ENCODE measurements around the gene CAMSAP1.
"Not testable (repeated sequence)": the region's sequence is repeated elsewhere in the genome, so short reads cannot be mapped to it uniquely, and the experiment has no call there.

The CAMSAP1 gene

DNA sequence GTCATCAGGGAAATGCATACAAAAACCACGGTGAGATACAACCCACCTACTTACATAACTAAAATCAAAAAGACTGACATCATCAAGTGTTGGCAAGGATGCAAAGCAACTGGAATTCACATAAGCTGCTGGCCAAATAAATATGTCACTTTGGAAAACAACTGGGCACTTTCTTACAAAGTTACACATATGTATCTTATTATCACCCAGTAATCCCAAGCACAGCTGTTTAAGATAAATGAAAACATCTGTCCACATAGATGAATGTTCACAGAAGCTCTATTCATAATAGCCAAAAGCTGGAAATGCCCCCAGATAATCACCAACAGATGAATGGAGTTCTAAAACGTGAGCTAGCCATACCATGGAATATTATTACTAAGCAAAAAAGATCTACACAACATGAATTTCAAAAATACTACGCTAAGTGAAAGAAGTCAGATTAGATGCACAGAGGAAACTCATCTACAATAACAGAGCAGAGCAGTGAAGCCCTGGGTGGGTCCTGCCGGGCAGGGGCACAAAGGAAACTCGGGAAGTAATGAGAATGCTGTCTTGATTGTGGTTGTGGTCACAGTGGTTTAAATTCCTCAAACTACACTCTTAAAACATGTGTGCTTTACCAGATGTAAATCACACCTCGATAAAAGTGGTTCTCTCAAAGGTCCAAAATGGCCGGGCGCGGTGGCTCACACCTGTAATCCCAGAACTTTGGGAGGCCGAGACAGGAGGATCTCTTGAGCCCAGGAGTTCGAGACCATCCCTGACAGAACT is 8.5 kb downstream of the CAMSAP1 start:
- DNase-seq (ENCODE audit: low spot score), result no peak

DNA sequence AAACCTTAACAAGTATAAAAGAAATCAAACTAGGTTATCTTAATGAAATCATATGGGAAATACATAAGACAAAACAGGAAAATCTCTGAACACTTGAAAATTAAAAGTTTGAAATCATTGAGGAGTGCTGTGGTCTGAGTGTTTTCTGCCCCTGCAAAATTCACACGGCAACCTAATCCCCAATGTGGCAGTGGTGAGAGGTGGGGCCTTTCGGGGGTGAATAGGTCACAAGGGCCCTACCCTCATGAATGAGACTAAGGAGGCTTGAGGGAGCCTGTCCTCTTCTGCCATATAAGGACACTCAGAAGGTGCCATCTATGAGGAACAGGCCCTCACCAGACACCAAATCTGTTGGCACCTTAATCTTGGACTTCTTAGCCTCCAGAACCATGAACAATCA is 10.7 kb downstream of the CAMSAP1 start:
- no peak for DNase-seq (ENCODE audit: low spot score)

DNA sequence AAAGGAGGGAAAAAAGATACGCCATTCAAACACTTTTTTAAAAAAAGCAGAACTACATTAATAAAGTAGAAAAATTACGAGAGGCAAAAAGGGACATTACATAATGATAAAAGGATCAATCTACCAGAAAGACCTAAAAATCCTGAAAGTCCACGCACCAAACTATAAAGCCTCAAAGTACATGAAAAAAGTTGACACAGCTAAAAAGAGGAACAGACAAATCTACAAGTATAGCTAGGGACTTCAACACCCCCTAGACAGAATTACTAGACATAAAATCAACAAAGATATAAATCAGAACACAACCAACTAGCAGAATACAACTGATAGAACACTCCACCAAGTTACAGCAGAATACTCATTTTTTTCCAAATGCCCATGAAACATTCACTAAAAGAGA is 11.1 kb downstream of the CAMSAP1 start:
- DNase-seq (ENCODE audit: low spot score), result no peak

DNA sequence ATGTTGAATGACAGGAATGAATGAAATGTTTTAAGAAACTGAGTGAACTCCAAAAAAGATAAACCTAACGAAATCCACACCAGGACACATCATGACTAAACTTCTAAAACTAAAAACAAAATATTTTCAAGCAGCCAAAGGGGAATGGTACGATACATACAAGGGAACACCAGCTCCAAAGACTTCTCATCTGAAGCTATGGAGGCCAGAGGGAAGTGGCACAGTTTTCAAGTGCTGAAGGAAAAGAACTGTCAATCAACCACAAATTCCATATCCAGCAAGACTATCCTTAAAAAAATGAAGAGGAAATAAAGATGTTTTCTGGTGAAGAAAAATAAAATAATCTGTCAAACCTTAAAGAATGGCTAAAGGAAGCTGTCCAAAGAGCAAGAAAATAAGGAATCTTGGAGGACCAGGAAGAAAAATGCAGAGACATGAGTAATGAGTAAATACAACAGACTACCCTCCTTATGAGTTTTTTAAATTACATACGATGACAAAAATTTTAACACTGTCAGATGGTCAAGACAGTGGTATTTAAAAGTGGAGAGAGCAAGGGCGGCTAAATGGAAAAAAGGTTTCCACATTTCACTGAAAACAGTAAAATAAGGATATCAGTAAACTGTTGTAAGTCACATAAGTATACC is 12.0 kb downstream of the CAMSAP1 start:
- no peak for DNase-seq (ENCODE audit: low spot score)

DNA sequence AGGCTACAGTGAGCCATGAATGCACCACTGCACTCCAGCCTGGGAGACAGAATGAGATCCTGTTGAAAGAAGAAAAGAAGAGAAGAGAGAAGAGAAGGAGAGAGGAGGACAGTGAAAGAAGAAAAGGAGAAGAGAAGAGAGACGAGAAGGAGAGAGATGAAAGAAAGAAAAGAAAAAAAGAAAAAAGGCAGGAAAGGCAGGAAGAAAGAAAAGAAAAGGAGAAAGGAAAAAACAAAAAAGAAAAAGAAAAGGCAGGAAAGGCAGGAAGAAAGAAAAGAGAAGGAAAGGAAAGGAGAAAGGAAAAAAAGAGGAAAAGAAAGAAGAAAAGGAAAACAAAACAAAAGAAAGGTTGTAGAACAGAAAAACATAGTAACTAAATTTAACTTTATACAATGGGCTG is 14.2 kb downstream of the CAMSAP1 start:
- no peak for DNase-seq (ENCODE audit: low spot score)

DNA sequence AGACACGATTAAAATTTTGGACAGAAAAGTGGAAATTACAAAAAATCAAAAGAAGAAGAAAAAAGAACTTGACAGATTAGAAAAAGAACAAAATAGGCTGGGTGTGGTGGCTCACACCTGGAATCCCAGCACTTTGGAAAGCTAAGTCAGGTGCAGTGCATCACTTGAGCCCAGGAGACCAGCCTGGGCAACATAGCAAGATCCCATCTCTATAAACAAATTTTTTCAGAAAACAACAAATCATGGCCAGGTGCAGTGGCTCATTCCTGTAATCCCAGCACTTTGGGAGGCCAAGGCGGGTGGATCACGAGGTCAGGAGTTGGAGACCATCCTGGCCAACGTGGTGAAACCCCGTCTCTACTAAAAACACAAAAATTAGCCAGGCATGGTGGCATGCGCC is 15.0 kb downstream of the CAMSAP1 start:
- DNase-seq (ENCODE audit: low spot score), result not testable (repeated sequence)

DNA sequence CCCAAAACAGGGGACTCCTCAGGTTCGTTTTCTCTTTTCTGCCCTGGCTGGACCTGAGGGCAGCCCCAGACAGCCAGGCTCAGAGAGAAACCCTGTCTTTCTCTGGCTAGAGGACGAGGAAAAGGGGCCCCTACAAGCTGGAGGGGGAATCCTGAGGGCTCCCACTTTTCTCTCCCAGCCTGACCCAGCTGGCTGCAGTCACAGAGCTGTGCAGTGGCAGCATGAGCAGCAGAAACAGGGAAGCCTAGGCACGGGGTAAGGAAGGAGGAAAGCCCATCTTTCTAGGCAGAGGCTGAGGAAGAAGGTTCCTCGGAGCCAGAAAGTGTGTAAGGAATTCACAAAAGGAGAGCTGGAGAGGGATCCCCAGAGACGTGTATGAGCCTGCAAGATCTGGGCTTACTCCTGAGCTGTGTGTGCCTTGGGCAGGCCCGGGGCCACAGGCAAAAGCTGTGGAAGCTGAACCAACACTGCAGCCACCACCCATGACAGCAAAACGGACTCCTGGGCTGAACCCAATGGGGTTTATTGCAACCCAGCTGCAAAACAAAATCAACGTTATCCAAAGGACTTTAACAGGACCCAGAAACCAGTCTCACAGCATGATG is 16.2 kb downstream of the CAMSAP1 start:
- DNase-seq (ENCODE audit: low spot score), result no peak

DNA sequence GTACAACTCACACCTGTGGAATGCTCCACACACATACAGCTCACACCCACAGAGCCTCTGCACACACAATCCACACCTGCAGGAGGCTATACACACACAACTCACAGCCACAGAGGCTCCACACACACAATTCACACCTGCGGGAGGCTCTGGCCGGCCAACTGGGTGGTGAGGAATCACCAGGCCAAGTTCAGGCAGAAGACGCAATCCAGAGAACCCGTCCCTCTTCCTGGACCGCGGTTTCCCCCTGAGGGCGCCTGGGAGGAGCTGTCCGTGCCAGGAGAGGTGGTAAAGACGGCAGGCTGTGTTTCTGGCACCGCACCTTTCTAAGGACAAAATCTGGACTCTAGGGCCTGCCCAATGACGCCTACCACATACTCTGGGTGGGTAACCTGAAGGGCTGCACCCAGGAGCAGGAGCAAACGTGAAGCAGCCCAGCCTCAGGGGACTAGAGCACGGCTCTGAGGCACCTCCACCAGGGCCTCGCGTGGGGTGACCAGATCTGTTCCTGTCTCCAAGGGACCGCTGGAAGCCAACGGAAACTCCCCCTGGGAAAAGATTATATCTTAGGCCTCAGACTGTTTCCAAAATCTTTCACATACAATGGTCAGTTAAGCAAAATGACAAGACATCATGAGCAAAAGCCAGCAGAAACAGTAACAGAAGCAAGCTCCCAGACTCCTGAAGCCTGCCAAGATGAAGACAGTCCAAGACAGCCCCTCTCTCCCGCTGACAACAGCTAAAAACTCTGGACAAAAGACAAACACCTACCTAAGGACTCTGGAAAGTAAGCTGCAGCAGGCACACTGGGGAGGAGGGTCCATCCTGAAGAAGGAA is 16.9 kb downstream of the CAMSAP1 start:
- DNase-seq (ENCODE audit: low spot score), result no peak

DNA sequence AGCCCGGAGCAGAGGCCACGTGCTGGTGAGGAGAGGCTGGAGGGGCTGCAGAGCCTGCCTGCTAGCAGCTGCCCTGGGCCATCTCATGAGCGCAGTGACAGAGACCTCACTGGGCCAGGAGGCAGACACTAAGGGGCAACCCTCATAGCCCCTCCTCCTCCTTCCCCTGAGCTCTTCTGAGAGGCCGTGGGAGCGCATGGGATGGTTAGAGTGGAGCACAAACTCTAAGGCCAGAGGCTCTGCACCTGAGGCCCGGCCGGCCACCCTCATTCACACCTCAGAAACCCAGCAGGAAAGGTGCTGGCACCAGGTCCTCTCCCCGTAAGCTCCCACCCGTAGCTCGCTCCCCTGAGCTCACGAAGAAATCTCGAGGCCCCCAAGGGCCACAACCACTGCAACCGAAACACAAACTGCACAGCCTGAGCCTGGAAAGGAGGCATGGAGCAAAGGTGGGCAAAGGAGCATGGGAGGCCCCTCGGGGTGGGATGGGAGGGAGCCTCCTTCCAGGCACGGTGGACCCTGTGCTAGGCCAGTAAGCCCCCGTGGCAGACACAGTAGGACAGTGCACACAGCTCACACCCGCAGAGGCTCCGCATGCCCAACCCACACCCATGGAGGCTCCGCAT is 17.7 kb downstream of the CAMSAP1 start:
- DNase-seq (ENCODE audit: low spot score), result no peak

DNA sequence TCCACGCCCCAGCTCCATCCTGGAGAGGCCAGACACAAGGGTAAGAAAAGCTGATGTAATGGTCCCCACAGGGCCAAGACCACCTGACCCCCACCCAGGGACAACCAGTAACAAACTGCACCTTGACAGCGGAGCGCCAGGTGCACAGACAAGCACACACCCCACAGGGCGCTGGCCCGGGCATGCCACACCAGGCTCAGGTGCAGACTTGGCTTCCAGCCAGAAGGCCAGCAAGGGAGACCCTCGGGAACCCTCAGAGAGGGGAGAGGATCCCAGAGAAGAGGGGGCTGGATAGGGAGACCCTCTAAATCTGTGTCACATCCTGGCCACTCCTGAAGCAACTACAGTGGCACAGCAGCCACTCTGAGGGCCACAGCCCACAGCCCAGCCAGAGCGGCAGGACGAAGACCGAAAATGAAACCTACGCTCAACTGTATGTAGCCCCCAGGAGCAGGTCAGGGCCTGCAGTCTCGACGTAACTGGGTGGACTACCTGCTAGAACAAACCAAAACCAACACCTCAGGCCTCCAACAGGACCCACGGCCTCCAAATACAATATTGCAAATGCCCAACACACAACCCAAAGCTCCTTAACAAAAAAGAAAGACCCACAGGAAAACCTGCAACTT is 18.5 kb downstream of the CAMSAP1 start:
- DNase-seq (ENCODE audit: low spot score), result no peak

DNA sequence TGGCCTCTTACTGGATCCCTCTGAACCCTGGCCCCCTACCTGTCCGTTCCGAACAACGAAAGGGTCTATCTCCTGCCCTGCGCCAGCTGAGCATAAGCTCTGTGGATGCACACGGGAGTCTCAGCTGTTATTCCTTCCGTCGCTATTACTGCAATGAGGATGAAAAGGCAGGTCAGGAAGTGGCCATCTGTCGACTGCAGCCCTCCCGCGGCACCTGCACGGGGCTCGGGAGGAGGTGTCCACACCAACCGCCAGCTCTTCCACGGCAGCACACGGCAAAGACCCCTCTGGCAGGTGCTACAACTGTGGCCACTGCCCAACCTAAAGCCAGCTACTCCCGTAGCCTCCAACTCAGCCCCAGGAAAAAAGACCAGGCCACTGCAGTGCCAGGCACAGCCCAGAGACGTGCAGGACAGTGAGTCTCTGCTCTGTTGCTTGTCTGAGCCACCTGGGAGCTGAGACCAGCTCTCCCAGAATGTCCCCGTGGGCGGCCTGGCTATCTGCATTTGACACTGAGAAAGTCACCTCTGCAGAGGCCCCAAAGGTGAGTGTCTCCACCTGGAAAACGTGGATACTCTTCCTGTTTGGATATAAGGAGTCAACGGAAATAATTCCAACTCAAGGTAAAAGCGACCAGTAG is 19.1 kb downstream of the CAMSAP1 start:
- DNase-seq (ENCODE audit: low spot score), result no peak

DNA sequence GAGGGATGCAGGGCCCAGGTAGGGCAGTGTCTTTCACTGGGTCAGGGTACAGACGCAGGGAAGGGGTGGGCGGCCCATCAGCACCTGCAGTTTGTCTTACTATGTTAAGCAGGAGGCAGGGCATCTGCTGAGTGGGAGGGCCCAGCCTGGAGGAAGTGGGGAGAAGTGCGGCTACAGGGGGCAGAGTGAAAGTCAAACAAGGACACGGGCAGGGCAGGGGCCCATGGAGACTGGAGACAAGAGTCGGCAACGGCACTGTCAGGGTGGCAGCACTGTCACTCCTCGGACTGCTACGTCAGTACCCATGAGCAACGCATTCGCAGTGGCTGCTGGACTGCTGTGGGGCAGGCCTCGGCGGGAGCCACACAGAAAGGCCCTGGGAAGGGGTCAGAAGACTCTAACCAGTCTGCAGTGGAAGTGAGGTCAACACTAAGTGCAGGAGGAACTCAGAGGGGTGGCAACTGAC is 19.7 kb downstream of the CAMSAP1 start:
- peak; percentile 32 for DNase-seq (ENCODE audit: low spot score)

DNA sequence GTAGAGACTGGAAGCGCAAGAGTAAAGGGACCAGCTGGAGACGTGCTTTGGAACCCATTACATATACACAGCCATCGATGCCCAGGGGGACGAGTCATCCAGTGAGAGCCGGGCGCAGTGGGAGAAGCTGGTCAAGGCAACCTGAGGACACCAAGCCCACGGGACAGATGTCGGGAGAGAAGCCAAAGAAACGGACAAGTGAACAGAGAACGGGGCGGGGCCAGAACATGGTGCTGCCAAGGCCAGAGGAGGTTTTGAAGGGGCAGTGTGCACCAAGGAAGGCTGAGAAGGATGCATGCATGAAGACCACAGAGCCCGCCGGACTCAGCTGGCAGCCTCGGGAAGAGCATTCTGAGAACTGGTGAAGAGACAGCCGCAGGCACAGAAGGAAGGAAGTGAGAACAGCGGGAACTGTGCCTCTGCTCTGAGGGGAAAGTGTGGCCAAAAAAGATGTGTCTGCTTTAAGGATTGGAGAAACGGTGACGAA is 20.3 kb downstream of the CAMSAP1 start:
- no peak for DNase-seq (ENCODE audit: low spot score)

DNA sequence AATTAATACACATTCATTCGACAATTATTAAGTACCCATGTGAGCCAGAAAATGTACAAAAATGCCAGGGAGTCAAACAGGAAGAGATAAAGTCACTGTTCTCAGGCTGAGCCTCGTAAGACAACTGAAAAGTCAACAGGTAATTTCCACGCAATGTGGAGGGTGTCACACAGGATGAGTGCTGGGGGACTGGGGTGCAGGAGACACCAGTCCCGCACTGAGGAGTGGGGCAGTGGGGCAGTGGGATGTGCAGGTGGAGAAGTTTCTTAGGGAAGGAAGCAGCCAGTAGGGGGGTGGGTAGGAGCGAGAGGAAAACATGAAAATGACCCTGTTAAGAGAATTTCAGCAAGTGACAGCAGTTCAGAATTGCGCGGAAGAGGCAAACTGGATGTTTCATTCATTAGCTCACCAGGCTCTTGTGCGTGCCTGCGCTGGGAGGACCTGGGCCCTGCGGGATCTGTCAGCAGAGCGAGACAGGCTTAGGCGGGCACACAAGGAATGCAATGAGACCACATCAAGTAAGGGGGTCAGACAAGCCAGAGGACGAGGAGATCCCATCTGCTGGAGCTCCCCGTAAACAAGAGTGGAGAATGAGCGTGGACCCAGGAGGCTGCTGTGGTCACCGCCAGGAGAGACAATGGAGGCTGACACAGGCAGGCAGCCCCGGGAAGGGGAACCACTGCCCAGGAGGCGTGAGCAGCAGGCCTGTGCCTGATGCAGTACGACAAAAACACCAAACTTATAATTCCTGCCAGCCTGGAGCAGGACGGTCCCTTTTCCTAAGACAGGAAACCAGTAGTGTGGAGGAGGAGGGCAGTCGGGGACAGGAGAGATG is 21.0 kb downstream of the CAMSAP1 start:
- no peak for DNase-seq (ENCODE audit: low spot score)

DNA sequence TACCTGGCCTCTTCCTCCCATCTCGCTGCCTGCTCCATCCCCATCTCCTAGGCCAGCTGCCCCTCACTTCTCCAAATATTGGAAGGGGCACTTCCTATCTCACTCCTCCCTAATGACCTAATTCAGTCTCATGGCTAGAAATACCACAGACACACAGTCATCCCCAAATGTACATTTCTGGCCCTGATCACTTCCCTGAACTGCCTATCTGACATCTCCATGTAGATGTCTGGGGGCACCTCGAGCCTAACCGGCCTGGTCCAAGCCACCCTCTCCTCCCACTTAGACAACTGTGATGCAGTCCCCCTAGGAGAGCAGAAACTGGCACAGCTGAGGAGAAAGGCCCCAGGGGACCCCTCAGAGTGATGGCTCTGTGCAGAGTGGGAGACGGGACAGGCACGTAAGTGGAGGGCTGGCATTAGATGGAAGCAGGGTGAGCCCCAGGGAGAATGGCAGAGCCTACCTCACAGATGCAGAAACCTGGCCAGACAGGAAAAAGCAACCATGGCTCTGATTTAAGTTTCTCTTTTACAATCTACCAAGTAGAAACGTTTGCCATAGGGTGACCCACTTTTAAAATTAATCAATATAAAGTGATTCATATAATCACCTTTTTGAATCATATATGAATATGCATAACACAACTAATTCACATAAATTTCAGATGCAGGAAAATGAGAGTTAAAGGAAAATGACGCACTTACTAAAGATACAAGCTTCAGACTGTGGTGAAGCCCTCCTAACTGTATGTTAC is 22.1 kb downstream of the CAMSAP1 start:
- DNase-seq (ENCODE audit: low spot score), result no peak

DNA sequence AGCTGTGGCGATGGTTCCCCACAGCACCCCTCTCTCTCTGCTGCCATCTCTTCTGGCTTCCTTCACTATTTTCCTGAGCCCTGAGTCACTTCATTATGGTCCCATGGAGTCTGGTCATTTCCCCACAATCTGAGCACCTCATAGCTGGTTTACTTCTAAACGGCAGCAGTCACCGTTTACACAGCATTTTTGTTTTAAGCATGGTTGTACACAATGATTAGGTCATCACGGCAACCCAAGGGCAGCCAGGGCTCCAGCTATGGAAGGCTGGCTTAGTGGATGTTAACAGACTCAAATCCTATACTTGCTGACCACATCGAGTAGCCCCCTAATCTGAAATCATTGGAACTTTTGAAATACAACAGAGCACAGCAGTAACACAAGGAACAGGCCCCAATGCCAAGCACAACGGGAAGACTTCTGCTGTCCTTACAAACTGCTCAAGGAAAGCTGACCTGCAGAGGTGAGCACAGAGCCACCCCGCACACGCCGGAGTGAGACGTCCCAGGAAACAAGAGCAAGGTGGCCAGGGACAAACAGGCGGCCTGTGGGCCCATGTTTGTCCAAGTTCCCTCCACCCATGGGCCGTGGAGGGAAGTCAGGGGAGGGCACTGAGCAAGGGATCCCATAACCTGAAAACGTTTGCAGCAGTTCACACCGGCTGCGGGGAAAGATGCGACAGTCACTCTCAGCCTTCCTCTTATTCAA is 22.9 kb downstream of the CAMSAP1 start:
- no peak for DNase-seq (ENCODE audit: low spot score)

DNA sequence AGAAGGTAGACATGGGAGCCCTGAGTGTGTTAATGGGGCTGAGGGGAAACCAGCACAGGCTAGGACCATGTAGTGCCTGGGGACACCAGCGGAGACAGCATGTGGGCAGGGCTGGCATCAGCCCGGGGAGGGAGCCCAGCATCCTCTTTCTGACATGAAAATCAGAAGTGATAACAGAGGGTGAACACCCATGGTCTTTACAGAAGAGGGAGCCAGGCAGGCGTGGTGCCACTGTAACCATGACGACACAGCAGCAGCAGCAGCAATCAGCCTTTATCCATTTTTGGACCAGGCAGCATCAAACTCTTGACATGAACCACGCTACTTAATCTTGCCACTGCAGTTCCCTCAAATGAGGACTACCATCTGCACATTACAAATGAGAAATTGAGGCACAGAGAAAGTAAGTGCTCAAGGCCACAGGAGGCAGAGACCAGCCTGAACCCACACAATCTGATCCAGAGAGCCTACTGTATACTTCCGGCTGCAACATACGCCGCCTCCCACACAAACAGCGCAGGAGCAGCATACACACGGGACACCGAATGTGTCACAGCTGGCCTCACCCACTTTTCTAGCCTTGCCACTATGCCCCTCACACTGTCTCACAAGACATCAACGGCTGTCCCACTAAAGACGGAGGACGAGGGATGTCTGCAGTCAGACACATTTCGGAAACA is 23.8 kb downstream of the CAMSAP1 start:
- DNase-seq (ENCODE audit: low spot score), result no peak

DNA sequence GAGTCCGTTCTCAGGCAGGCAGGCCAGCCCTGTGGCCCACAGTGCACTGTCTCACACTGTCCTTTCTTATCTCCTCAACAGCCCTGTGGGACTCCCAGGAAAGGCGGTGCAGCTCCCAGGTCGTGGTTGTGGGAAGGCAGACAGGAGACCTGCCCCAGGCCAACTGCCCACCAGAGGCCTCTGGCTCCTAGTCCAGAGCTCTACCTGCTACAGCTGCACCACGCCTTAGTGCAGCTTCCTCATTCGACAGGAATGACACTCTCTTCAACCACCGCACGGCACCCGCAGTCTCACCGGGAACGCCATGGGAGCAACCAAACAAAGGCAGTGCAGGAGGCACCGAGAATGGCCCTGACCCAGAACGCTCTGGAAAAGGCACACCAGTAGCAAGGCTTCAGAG is 25.3 kb downstream of the CAMSAP1 start:
- DNase-seq (ENCODE audit: low spot score), result no peak

All from CD4-positive, alpha-beta T cell treated with Interleukin-15 for 4 hours (primary cell).